Measurements from ENCODE around the gene TMPRSS7. TPM values are rescaled to one million over a fixed set of nuclear protein-coding genes. Genes with fewer than 3 reads are reported as not detected.
A peak's percentile ranks its signal among the peaks of the same experiment; 100 is the strongest.

Gene TMPRSS7
- total and polyA plus RNA-seq, 12 donors = not detected

GRCh38 chr3:112097378-112097777 is 62.8 kb downstream of the TMPRSS7 start:
- Histone ChIP-seq H3K36me3 (no peaks in the 10 kb centered on the region), H3K4me3 (no peak overlapping the region), H3K27me3 (peaks cover 0 to 25% (median 0%) of the 10 kb centered on the region in 7 donors), H3K27ac (no peak overlapping the region), H3K9me3 (no peaks in the 10 kb centered on the region), H3K4me1 (peaks cover under 1 to 22% (median 11%) of the 10 kb centered on the region in 9 donors)
- 25 to 35% methylated on average over 4 of the region's 4 CpGs for WGBS, 2 donors
- no peak for TF ChIP-seq CTCF (IDR thresholded peaks at IDR 0.05)
- DNase-seq (no peak), ATAC-seq (peak in 7 of 8 donors; percentile 31 to 96 (median 73))
- intact Hi-C loops (cut with DNase I) = loop anchor here in 1 of 10 donors (5.0 kb wide), 1 partner anchor 1975 kb away; no protein-coding TSS in a partner anchor

GRCh38 chr3:112101916-112102315 is 67.4 kb downstream of the TMPRSS7 start:
- Histone ChIP-seq H3K4me3 (no peak overlapping the region), H3K9me3 (no peaks in the 10 kb centered on the region), H3K4me1 (peaks cover 0 to 14% (median 0%) of the 10 kb centered on the region in 9 donors), H3K27ac (no peak overlapping the region), H3K36me3 (peaks cover 0 to 7% (median 0%) of the 10 kb centered on the region in 9 donors), H3K27me3 (peaks cover 0 to 3% (median 0%) of the 10 kb centered on the region in 7 donors)
- ATAC-seq (no peak), DNase-seq (no peak)
- 78 to 87% methylated on average over 2 of the region's 2 CpGs for WGBS, 2 donors
- no peak for TF ChIP-seq CTCF (IDR thresholded peaks at IDR 0.05)
- intact Hi-C loops (cut with DNase I) = no loop called here

GRCh38 chr3:112104774-112105173 is 70.2 kb downstream of the TMPRSS7 start:
- peaks cover 0 to 4% (median 0%) of the 10 kb centered on the region in 9 donors for H3K4me1 ChIP-seq
- 83 to 88% methylated on average over 2 of the region's 2 CpGs for WGBS, 2 donors
- H3K36me3 ChIP-seq = peaks cover 0 to 12% (median 0%) of the 10 kb centered on the region in 9 donors
- intact Hi-C loops (cut with DNase I) = no loop called here
- no peak overlapping the region for H3K4me3 ChIP-seq
- no peak for DNase-seq
- ATAC-seq = no peak
- no peaks in the 10 kb centered on the region for H3K27me3 ChIP-seq
- no peaks in the 10 kb centered on the region for H3K9me3 ChIP-seq
- TF ChIP-seq CTCF (IDR thresholded peaks at IDR 0.05) = no peak
- no peak overlapping the region for H3K27ac ChIP-seq

- Histone ChIP-seq H3K27ac (no peak overlapping the region), H3K9me3 (no peaks in the 10 kb centered on the region), H3K27me3 (no peaks in the 10 kb centered on the region), H3K4me1 (no peaks in the 10 kb centered on the region), H3K4me3 (no peak overlapping the region), H3K36me3 (peaks cover 0 to 16% (median 0%) of the 10 kb centered on the region in 9 donors)
- TF ChIP-seq CTCF (IDR thresholded peaks at IDR 0.05) = no peak
- DNase-seq (no peak), ATAC-seq (no peak)
- intact Hi-C loops (cut with DNase I) = no loop called here
- 84 to 86% methylated on average over 5 of the region's 5 CpGs for WGBS, 2 donors
Observed at GRCh38 chr3:112109322-112109721, 74.8 kb downstream of the TMPRSS7 start.
